IMR-90 (cell line): ENCODE measurements around the gene PSPN. TPM values are rescaled to one million over a fixed set of nuclear protein-coding genes. Genes with fewer than 3 reads are reported as not detected.

Experiments
- ATAC-seq: fragments of 200-7000 bp; cut with Tn5 transposase; 2 replicates; pipeline ENCODE4 v1.9.1; 2020; ENCODE audit warnings: low read depth, mild to moderate bottlenecking, moderate library complexity
- BruUV-seq: library from RNA; stranded (reverse); fragments of 400-500 nt; replicated peaks from 2 replicates; lab custom pipeline; 2021; lab: Mats Ljungman, UMichigan
- CTCF ChIA-PET: fragments of 300-600 bp; formaldehyde crosslinking; extraction: SDS; loops from one replicate; lab custom pipeline; 2021; ENCODE audit warnings: antibody characterized with exemption; lab: Yijun Ruan, JAX
- POLR2A ChIA-PET: fragments of 300-600 bp; sonication (Branson Sonifier 250); formaldehyde crosslinking; loops from one replicate; lab custom pipeline; 2022; ENCODE audit warnings: antibody characterized with exemption; ENCODE audit not compliant: unreplicated experiment; lab: Charles Lee
- DNase-seq: peaks from one replicate; pipeline ENCODE4 v3.0.0; 2013
- H2AFZ ChIP-seq: replicated peaks from 2 replicates; pipeline ENCODE3; 2013; ENCODE audit warnings: low read length, mild to moderate bottlenecking; ENCODE audit not compliant: poor library complexity
- H2AK5ac ChIP-seq: 2 replicates; pipeline ENCODE4 v1.6.1; 2013; ENCODE audit warnings: low read depth, low read length, inconsistent platforms
- H2AK9ac ChIP-seq: replicated peaks from 2 replicates; pipeline ENCODE3; 2013; ENCODE audit warnings: mild to moderate bottlenecking, low read depth, low read length, moderate library complexity; ENCODE audit not compliant: poor library complexity
- H2BK120ac ChIP-seq: 2 replicates; pipeline ENCODE4 v1.6.1; 2013; ENCODE audit warnings: low read depth, low read length, inconsistent platforms
- H2BK15ac ChIP-seq: 3 replicates; pipeline ENCODE4 v1.6.1; 2013; ENCODE audit warnings: low read depth, low read length, inconsistent platforms
- H2BK20ac ChIP-seq: 2 replicates; pipeline ENCODE4 v1.6.1; 2013; ENCODE audit warnings: low read depth, mild to moderate bottlenecking, inconsistent platforms, low read length, moderate library complexity
- H2BK5ac ChIP-seq: 2 replicates; pipeline ENCODE4 v1.6.1; 2013; ENCODE audit warnings: mild to moderate bottlenecking, low read depth, low read length, inconsistent platforms; ENCODE audit not compliant: poor library complexity, severe bottlenecking
- H3K14ac ChIP-seq: replicated peaks from 2 replicates; pipeline ENCODE4 v1.6.1; 2013; ENCODE audit warnings: low read depth, low read length, inconsistent platforms
- H3K18ac ChIP-seq: 2 replicates; pipeline ENCODE4 v1.6.1; 2013; ENCODE audit warnings: low read depth, low read length, control low read depth
- H3K23ac ChIP-seq: 2 replicates; pipeline ENCODE4 v1.6.1; 2013; ENCODE audit warnings: low read depth, low read length, inconsistent platforms
- H3K27ac ChIP-seq: 2 replicates; pipeline ENCODE4 v1.5.1; 2013; ENCODE audit warnings: mild to moderate bottlenecking, control low read depth, low read length; ENCODE audit not compliant: insufficient read depth
- H3K27me3 ChIP-seq: 2 replicates; pipeline ENCODE4 v1.6.1; 2013; ENCODE audit warnings: low read length; ENCODE audit not compliant: control insufficient read depth, insufficient read depth
- H3K36me3 ChIP-seq: 2 replicates; pipeline ENCODE4 v1.6.1; 2013; ENCODE audit warnings: low read length, mixed read lengths; ENCODE audit not compliant: control insufficient read depth, insufficient read depth
- H3K4ac ChIP-seq: 2 replicates; pipeline ENCODE4 v1.6.1; 2013; ENCODE audit warnings: low read depth, low read length, inconsistent platforms
- H3K4me1 ChIP-seq: 2 replicates; pipeline ENCODE4 v1.6.1; 2013; ENCODE audit warnings: low read length, mixed read lengths; ENCODE audit not compliant: control insufficient read depth, insufficient read depth
- H3K4me2 ChIP-seq: 2 replicates; pipeline ENCODE4 v1.6.1; 2013; ENCODE audit warnings: low read depth, mild to moderate bottlenecking, control low read depth, low read length, moderate library complexity
- H3K4me3 ChIP-seq: 2 replicates; pipeline ENCODE4 v1.5.1; 2013; ENCODE audit warnings: low read depth, mild to moderate bottlenecking, control low read depth, low read length, moderate library complexity; ENCODE audit not compliant: insufficient read depth
- H3K56ac ChIP-seq: 2 replicates; pipeline ENCODE4 v1.6.1; 2013; ENCODE audit warnings: low read length, inconsistent platforms; ENCODE audit not compliant: insufficient read depth; ENCODE audit errors: extremely low read depth
- H3K79me1 ChIP-seq, 2 experiments: 2 replicates each; pipeline ENCODE4 v1.6.1; 2013; ENCODE audit warnings: low read length in 2 of 2, inconsistent platforms in 1 of 2, low read depth in 1 of 2
- H3K9ac ChIP-seq: 2 replicates; pipeline ENCODE4 v1.6.1; 2013; ENCODE audit warnings: low read depth, low read length, control low read depth
- H3K9me1 ChIP-seq: 2 replicates; pipeline ENCODE4 v1.6.1; 2013; ENCODE audit warnings: low read length, inconsistent platforms; ENCODE audit not compliant: insufficient read depth
- H3K9me3 ChIP-seq: 2 replicates; pipeline ENCODE4 v1.6.1; 2013; ENCODE audit warnings: low read length; ENCODE audit not compliant: control insufficient read depth, insufficient read depth
- H4K20me1 ChIP-seq: 2 replicates; pipeline ENCODE4 v1.6.1; 2013; ENCODE audit warnings: low read length, inconsistent platforms; ENCODE audit not compliant: insufficient read depth
- H4K5ac ChIP-seq: 2 replicates; pipeline ENCODE4 v1.6.1; 2013; ENCODE audit warnings: mild to moderate bottlenecking, low read depth, low read length, control low read depth
- H4K8ac ChIP-seq, 2 experiments: 2 replicates each; pipeline ENCODE4 v1.6.1; 2013; ENCODE audit warnings: low read depth in 2 of 2, low read length in 2 of 2, control low read depth in 1 of 2, inconsistent platforms in 1 of 2
- H4K91ac ChIP-seq: 2 replicates; pipeline ENCODE4 v1.6.1; 2013; ENCODE audit warnings: low read depth, low read length, inconsistent platforms; ENCODE audit not compliant: insufficient read depth
- BHLHE40 ChIP-seq: fragments of 150-350 bp; IDR thresholded peaks from 2 replicates; pipeline ENCODE4 v1.6.1; 2016; ENCODE audit warnings: mild to moderate bottlenecking, low read depth, low read length
- CEBPB ChIP-seq: IDR thresholded peaks from 2 replicates; pipeline ENCODE4 v1.6.1; 2012; ENCODE audit warnings: low read depth, low read length, improper control_type of control experiment
- CHD1 ChIP-seq: IDR thresholded peaks from 2 replicates; pipeline ENCODE4 v1.6.1; 2012; ENCODE audit warnings: low read depth, low read length, improper control_type of control experiment
- FOS ChIP-seq: fragments of 150-350 bp; IDR thresholded peaks from 2 replicates; pipeline ENCODE4 v1.6.1; 2016; ENCODE audit warnings: low read depth, low read length
- MAFK ChIP-seq: IDR thresholded peaks from 2 replicates; pipeline ENCODE4 v1.6.1; 2012; ENCODE audit warnings: low read depth, low read length, improper control_type of control experiment
- MAZ ChIP-seq: IDR thresholded peaks from 2 replicates; pipeline ENCODE4 v1.6.1; 2012; ENCODE audit warnings: low read depth, mild to moderate bottlenecking, low read length, improper control_type of control experiment, moderate library complexity, borderline replicate concordance
- MXI1 ChIP-seq: IDR thresholded peaks from 2 replicates; pipeline ENCODE4 v1.6.1; 2012; ENCODE audit warnings: low read depth, mild to moderate bottlenecking, low read length, moderate library complexity, borderline replicate concordance
- NFE2L2 ChIP-seq: fragments of 150-350 bp; IDR thresholded peaks from 2 replicates; pipeline ENCODE4 v1.6.1; 2016; ENCODE audit warnings: low read depth, mild to moderate bottlenecking, low read length
- POLR2A ChIP-seq: IDR thresholded peaks from 2 replicates; pipeline ENCODE4 v1.6.1; 2012; ENCODE audit warnings: mild to moderate bottlenecking, low read depth, low read length
- RAD21 ChIP-seq: IDR thresholded peaks from 2 replicates; pipeline ENCODE4 v1.6.1; 2012; ENCODE audit warnings: low read length, improper control_type of control experiment
- RCOR1 ChIP-seq: IDR thresholded peaks from 2 replicates; pipeline ENCODE4 v1.6.1; 2012; ENCODE audit warnings: mild to moderate bottlenecking, low read length, improper control_type of control experiment; ENCODE audit not compliant: insufficient replicate concordance
- RFX5 ChIP-seq: IDR thresholded peaks from 2 replicates; pipeline ENCODE4 v1.8.0; 2012; ENCODE audit warnings: low read depth, mild to moderate bottlenecking, low read length, moderate library complexity
- SMC3 ChIP-seq: fragments of 150-350 bp; IDR thresholded peaks from 2 replicates; pipeline ENCODE4 v1.6.1; 2016; ENCODE audit warnings: low read depth, mild to moderate bottlenecking, antibody characterized with exemption, low read length, moderate library complexity
- WGBS, 2 experiments: methylation state at CpG; one replicate each; pipeline versions ENCODE4 v1.1.5 to v1.1.7; 2013; ENCODE audit warnings: missing lambda C conversion rate in 2 of 2; ENCODE audit not compliant: insufficient read length in 1 of 2; ENCODE audit errors: extremely low coverage in 2 of 2; 5-methylcytosine and 5-hydroxymethylcytosine counted together
- dilution Hi-C: fragments of 300-500 bp; cut with HindIII; formaldehyde crosslinking; loops from one replicate; pipeline ENCODE4 v1.14.3; 2018; ENCODE audit warnings: low sequenced_read_pairs; ENCODE audit not compliant: unreplicated experiment
- in situ Hi-C: fragments of 300-500 bp; cut with MboI; formaldehyde crosslinking; loops from 3 replicates; pipeline ENCODE4 v1.14.3; 2019; ENCODE audit warnings: low sequenced_read_pairs, inconsistent platforms, mixed read lengths
- intact Hi-C: fragments of 100-400 bp; cut with micrococcal nuclease; formaldehyde crosslinking; loops from 2 replicates; pipeline ENCODE4 v1.10.0; 2022
- polyA plus RNA-seq, 3 experiments: library from polyadenylated mRNA; depleted of rRNA; stranded (reverse); fragments of >200 nt; gene quantifications; 2 replicates each; pipeline ENCODE4 v1.2.3, GENCODE V29; 2012; ENCODE audit warnings: low replicate concordance in 1 of 3
- total RNA-seq: library from RNA; depleted of rRNA; stranded (reverse); fragments of >200 nt; gene quantifications from 2 replicates; pipeline ENCODE4 v1.2.3, GENCODE V29; 2012
- TF ChIP-seq, protein P1 (sequence below): conservative IDR thresholded peaks from 2 replicates; pipeline ENCODE4 v1.5.1; 2012; ENCODE audit warnings: mild to moderate bottlenecking, low read depth, low read length, improper control_type of control experiment
- TF ChIP-seq, protein P2 (sequence below): fragments of 150-350 bp; IDR thresholded peaks from 2 replicates; pipeline ENCODE4 v1.6.1; 2016; ENCODE audit warnings: low read depth, mild to moderate bottlenecking, low read length, moderate library complexity, borderline replicate concordance
- TF ChIP-seq, protein P3 (sequence below): fragments of 150-350 bp; IDR thresholded peaks from 2 replicates; pipeline ENCODE4 v1.6.1; 2017; ENCODE audit warnings: mild to moderate bottlenecking, antibody characterized with exemption, low read length, low read depth

Gene PSPN
- total and polyA plus RNA-seq, 2 of the 4 experiments (the other 2 are of a cell fraction): 0.34 to 0.54 TPM

DNA sequence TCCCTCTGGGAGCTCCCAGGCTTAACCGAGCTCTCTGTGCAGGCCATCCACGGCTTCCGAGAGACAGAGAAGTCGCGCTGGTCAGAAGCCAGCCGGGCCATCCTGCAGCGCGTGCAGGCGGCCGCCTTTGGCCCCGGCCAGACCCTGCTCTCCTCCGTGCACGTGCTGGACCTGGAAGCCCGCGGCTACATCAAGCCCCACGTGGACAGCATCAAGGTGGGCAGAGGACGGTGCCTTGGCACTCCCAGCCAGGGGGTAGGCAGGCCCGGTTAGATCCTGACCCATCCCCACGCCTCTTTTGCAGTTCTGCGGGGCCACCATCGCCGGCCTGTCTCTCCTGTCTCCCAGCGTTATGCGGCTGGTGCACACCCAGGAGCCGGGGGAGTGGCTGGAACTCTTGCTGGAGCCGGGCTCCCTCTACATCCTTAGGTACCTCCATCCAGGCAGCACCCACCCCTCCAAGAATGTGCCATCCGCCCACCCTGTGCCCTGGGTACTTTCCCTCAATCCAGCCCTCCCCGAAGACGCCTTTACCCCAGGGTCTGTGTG lies 1.5 kb downstream of the PSPN start:
- H3K4me1 ChIP-seq: peaks cover 11% of the 10 kb centered on the region
- peak overlapping the region; percentile 95 for H3K14ac ChIP-seq
- in situ Hi-C loops (no loop called here), dilution Hi-C loops (no loop called here), intact Hi-C loops (no loop called here)
- H2BK5ac ChIP-seq: peak overlapping the region; percentile 65
- peak overlapping the region; percentile 49; the same call in 1 of the 2 replicates for H3K9ac ChIP-seq
- POLR2A ChIA-PET: no interaction called here
- no peak overlapping the region for H2BK15ac ChIP-seq
- no peaks in the 10 kb centered on the region for H3K9me3 ChIP-seq
- BruUV-seq: no TSS peak
- H4K8ac ChIP-seq: peak overlapping the region; percentile 89 to 94; a peak in 2 of 4 replicates
- H4K91ac ChIP-seq: peak overlapping the region; percentile 57
- no peaks in the 10 kb centered on the region for H3K27me3 ChIP-seq
- H2AK5ac ChIP-seq: peak overlapping the region; percentile 98
- CTCF ChIA-PET: no interaction called here
- ATAC-seq (no peak), DNase-seq (no peak)
- peaks cover 6% of the 10 kb centered on the region; the same call in 1 of the 2 replicates for H3K36me3 ChIP-seq
- H3K56ac ChIP-seq: no peak overlapping the region
- H3K4ac ChIP-seq: peak overlapping the region; percentile 88
- H4K20me1 ChIP-seq: no peaks in the 10 kb centered on the region
- whole genome bisulfite sequencing, 2 experiments: 66% methylated on average over 15 of the region's 29 CpGs; no CpG with 5 or more reads in 1 of the 2 experiments
- 0 out of 2 replicates have a peak overlapping the region, but pooled peaks have one; percentile 10 for H2BK20ac ChIP-seq
- no peak overlapping the region for H3K4me3 ChIP-seq
- peaks cover 13% of the 10 kb centered on the region for H3K9me1 ChIP-seq
- H3K79me1 ChIP-seq: peaks cover 7 to 14% of the 10 kb centered on the region in 2 experiments; a peak in 3 of 4 replicates
- H3K18ac ChIP-seq: no peak overlapping the region
- no peak overlapping the region for H2BK120ac ChIP-seq
- H2AK9ac ChIP-seq: peak overlapping the region; percentile 100
- H4K5ac ChIP-seq: peak overlapping the region; percentile 52
- no peak overlapping the region for H3K27ac ChIP-seq
- peak overlapping the region; percentile 88; the same call in 1 of the 2 replicates for H3K4me2 ChIP-seq
- no peak for TF ChIP-seq RAD21
- no peak for TF ChIP-seq CEBPB
- TF ChIP-seq BHLHE40: no peak
- TF ChIP-seq, protein P1, sequence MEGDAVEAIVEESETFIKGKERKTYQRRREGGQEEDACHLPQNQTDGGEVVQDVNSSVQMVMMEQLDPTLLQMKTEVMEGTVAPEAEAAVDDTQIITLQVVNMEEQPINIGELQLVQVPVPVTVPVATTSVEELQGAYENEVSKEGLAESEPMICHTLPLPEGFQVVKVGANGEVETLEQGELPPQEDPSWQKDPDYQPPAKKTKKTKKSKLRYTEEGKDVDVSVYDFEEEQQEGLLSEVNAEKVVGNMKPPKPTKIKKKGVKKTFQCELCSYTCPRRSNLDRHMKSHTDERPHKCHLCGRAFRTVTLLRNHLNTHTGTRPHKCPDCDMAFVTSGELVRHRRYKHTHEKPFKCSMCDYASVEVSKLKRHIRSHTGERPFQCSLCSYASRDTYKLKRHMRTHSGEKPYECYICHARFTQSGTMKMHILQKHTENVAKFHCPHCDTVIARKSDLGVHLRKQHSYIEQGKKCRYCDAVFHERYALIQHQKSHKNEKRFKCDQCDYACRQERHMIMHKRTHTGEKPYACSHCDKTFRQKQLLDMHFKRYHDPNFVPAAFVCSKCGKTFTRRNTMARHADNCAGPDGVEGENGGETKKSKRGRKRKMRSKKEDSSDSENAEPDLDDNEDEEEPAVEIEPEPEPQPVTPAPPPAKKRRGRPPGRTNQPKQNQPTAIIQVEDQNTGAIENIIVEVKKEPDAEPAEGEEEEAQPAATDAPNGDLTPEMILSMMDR: no peak
- TF ChIP-seq, protein P2, sequence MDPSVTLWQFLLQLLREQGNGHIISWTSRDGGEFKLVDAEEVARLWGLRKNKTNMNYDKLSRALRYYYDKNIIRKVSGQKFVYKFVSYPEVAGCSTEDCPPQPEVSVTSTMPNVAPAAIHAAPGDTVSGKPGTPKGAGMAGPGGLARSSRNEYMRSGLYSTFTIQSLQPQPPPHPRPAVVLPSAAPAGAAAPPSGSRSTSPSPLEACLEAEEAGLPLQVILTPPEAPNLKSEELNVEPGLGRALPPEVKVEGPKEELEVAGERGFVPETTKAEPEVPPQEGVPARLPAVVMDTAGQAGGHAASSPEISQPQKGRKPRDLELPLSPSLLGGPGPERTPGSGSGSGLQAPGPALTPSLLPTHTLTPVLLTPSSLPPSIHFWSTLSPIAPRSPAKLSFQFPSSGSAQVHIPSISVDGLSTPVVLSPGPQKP: no peak
- TF ChIP-seq, protein P3, sequence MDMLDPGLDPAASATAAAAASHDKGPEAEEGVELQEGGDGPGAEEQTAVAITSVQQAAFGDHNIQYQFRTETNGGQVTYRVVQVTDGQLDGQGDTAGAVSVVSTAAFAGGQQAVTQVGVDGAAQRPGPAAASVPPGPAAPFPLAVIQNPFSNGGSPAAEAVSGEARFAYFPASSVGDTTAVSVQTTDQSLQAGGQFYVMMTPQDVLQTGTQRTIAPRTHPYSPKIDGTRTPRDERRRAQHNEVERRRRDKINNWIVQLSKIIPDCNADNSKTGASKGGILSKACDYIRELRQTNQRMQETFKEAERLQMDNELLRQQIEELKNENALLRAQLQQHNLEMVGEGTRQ: no peak
- no peak for TF ChIP-seq POLR2A
- no peak for TF ChIP-seq RFX5
- no peak for TF ChIP-seq CHD1
- TF ChIP-seq MAZ: no peak
- no peak for TF ChIP-seq RCOR1
- TF ChIP-seq MXI1: no peak
- no peak for TF ChIP-seq NFE2L2
- no peak for TF ChIP-seq MAFK
- TF ChIP-seq FOS: no peak
- no peak for TF ChIP-seq SMC3
- H3K23ac ChIP-seq: no peak overlapping the region
- peak overlapping the region; percentile 97 for H2AFZ ChIP-seq
